A673 (cell line): Measurements from ENCODE around the gene ZNF212. TPM values are rescaled to one million over a fixed set of nuclear protein-coding genes. Genes with fewer than 3 reads are reported as not detected.

Experiments used
- BruUV-seq: library from RNA; stranded (reverse); fragments of 400-500 nt; replicated peaks from 2 replicates; lab custom pipeline; 2021; lab: Mats Ljungman, UMichigan
- CTCF ChIA-PET: fragments of 300-600 bp; sonication (Branson Sonifier 250); formaldehyde crosslinking; loops from one replicate; lab custom pipeline; 2022; ENCODE audit warnings: antibody characterized with exemption; lab: Charles Lee
- POLR2A ChIA-PET: fragments of 300-600 bp; sonication (Branson Sonifier 250); formaldehyde crosslinking; loops from one replicate; lab custom pipeline; 2022; ENCODE audit warnings: antibody characterized with exemption; ENCODE audit not compliant: low non-redundant PET; lab: Charles Lee
- DNase-seq: peaks from one replicate; pipeline ENCODE4 v3.0.0-alpha.2; 2015; ENCODE audit warnings: low spot score
- H3K27ac ChIP-seq: fragments of 200-600 bp; sonication (generic); 2 replicates; pipeline ENCODE4 v1.5.1; 2016; ENCODE audit warnings: mixed run types, low read depth, mild to moderate bottlenecking, mixed read lengths, antibody characterized with exemption, low read length; ENCODE audit not compliant: poor library complexity, severe bottlenecking
- H3K27me3 ChIP-seq: fragments of 200-600 bp; sonication (generic); replicated peaks from 2 replicates; pipeline ENCODE4 v1.6.1; 2017; ENCODE audit warnings: mixed run types, low read depth, mild to moderate bottlenecking, mixed read lengths, antibody characterized with exemption, low read length; ENCODE audit not compliant: insufficient read depth, poor library complexity
- H3K36me3 ChIP-seq: fragments of 200-600 bp; sonication (generic); 2 replicates; pipeline ENCODE4 v1.6.1; 2016; ENCODE audit warnings: mixed run types, mild to moderate bottlenecking, mixed read lengths, antibody characterized with exemption, low read length; ENCODE audit not compliant: insufficient read depth, poor library complexity, severe bottlenecking
- H3K4me1 ChIP-seq: fragments of 200-600 bp; sonication (generic); 2 replicates; pipeline ENCODE4 v1.6.1; 2017; ENCODE audit warnings: mixed run types, mild to moderate bottlenecking, mixed read lengths, antibody characterized with exemption, low read length; ENCODE audit not compliant: insufficient read depth, poor library complexity, severe bottlenecking
- H3K4me3 ChIP-seq: fragments of 200-600 bp; sonication (generic); 2 replicates; pipeline ENCODE4 v1.5.1; 2016; ENCODE audit warnings: low read depth, mixed run types, mild to moderate bottlenecking, mixed read lengths, low read length; ENCODE audit not compliant: poor library complexity, severe bottlenecking
- H3K9me3 ChIP-seq: fragments of 200-600 bp; sonication (generic); 2 replicates; pipeline ENCODE4 v1.6.1; 2016; ENCODE audit warnings: mixed run types, low read depth, mild to moderate bottlenecking, mixed read lengths, antibody characterized with exemption, low read length; ENCODE audit not compliant: poor library complexity, severe bottlenecking
- CTCF ChIP-seq: fragments of 300-800, 200-600 bp; sonication (generic); conservative IDR thresholded peaks from 2 replicates; pipeline ENCODE4 v1.5.1; 2017; ENCODE audit warnings: low read depth, mild to moderate bottlenecking, antibody characterized with exemption, low read length, moderate library complexity, mixed read lengths
- EZH2 ChIP-seq: fragments of 200-600 bp; sonication (generic); IDR thresholded peaks from 2 replicates; pipeline ENCODE4 v1.6.1; 2017; ENCODE audit warnings: borderline replicate concordance, low read depth, mild to moderate bottlenecking, mixed read lengths, antibody characterized with exemption, low read length; ENCODE audit not compliant: poor library complexity, severe bottlenecking
- intact Hi-C: fragments of 100-400 bp; cut with micrococcal nuclease; formaldehyde crosslinking; loops from one replicate; pipeline ENCODE4 v1.10.0; 2022; ENCODE audit not compliant: unreplicated experiment
- total RNA-seq: library from RNA; stranded (reverse); gene quantifications from 2 replicates; pipeline ENCODE4 v1.2.3, GENCODE V29; 2021

The ZNF212 gene
- total RNA-seq, 1 experiment from 2014 or later, result 12.3 TPM

DNA sequence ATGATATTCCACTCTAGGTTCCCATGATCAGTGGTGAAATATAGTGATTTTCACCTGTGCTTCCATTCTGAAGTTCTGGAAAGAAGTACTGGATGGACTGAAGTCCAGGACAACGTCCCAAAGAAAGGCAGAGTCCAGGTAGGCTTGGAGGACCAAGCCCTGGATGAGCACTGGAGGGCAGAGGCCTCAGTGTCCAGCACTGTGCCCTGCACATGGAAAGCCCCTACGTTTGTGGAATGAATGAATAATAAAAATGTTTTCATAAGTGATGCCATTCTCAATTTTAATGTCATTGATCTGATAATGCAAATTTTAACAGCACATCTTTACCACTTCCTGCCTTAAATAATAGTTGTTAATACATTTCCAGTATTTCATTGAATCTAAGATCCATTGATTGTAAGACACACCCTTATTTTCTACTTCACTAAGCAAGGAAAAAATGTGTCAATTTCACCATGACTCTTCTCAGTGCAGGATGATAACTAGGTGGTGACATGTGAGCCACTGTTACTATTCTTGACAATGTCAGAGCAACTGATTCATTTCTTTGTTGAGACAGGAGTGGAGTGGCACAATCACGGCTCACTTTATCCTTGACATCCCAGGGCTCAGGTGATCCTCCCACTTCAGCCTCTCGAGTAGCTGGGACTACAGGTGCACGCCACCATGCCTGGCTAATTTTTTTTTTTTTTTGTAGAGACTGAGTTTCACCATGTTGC lies 57.7 kb downstream of the ZNF212 start:
- ChIA-PET POLR2A (no interaction called here), CTCF (no interaction called here)
- Histone ChIP-seq H3K4me3 (no peak overlapping the region), H3K27me3 (no peaks in the 10 kb centered on the region), H3K4me1 (no peaks in the 10 kb centered on the region), H3K9me3 (no peaks in the 10 kb centered on the region), H3K27ac (no peak overlapping the region), H3K36me3 (no peaks in the 10 kb centered on the region)
- TF ChIP-seq CTCF (no peak), EZH2 (no peak)
- intact Hi-C loops, result no loop called here
- DNase-seq, result no peak
- BruUV-seq, result no TSS peak

GRCh38 chr7:149300620-149301285 lies 61.3 kb downstream of the ZNF212 start:
- intact Hi-C loops, result no loop called here
- Histone ChIP-seq H3K9me3 (no peaks in the 10 kb centered on the region), H3K27me3 (no peaks in the 10 kb centered on the region), H3K27ac (no peak overlapping the region), H3K4me3 (no peak overlapping the region), H3K4me1 (no peaks in the 10 kb centered on the region), H3K36me3 (no peaks in the 10 kb centered on the region)
- ChIA-PET POLR2A (interaction anchor here (0.7 kb wide), 1 partner anchor 375 kb away, joined by 3 read pairs; no protein-coding TSS in a partner anchor), CTCF (no interaction called here)
- no peak for DNase-seq
- no TSS peak for BruUV-seq
- TF ChIP-seq EZH2, result no peak
- TF ChIP-seq CTCF, result no peak

- BruUV-seq, result no TSS peak
- Histone ChIP-seq H3K27ac (no peak overlapping the region), H3K9me3 (no peaks in the 10 kb centered on the region), H3K4me3 (no peak overlapping the region), H3K36me3 (no peaks in the 10 kb centered on the region), H3K4me1 (no peaks in the 10 kb centered on the region), H3K27me3 (no peaks in the 10 kb centered on the region)
- CTCF ChIA-PET, result no interaction called here
- POLR2A ChIA-PET, result no interaction called here
- intact Hi-C loops, result no loop called here
- no peak for DNase-seq
- TF ChIP-seq EZH2 (no peak), CTCF (no peak)
Observed at GRCh38 chr7:149302222-149302621, 62.8 kb downstream of the ZNF212 start.
